ENCODE data around the gene CARMIL1. TPM values are rescaled to one million over a fixed set of nuclear protein-coding genes. Genes with fewer than 3 reads are reported as not detected.

CARMIL1 gene
- total RNA-seq, 1 donor from 2014 or later = 3.4 TPM

DNA sequence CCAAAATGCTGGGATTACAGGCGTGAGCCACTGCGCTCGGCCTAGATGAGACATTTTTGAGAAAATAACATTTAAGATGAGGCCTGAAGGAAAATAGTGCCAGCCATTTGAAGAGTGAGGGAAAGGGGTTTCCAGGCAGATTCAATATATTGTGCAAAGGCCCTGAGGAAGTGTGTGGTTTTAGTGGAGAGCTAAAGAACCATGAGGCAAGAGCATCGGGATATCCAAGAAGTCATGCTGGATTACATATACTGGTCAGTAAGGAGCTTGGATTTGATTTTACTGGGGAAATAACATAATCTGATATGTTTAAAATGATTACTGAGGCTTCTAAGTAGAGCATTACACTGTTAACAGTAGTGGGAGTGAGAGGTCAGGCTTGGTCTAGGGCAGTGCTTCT is 47.0 kb downstream of the CARMIL1 start:
- no peaks in the 10 kb centered on the region for H3K27me3 Mint-ChIP-seq
- H3K9me3 Mint-ChIP-seq = no peaks in the 10 kb centered on the region
- CTCF ChIA-PET = no interaction called here
- intact Hi-C loops (cut with micrococcal nuclease) = no loop called here
- DNase-seq (no peak), ATAC-seq (ENCODE audit: low read depth) (no peak)
- no peak overlapping the region for H3K4me3 Mint-ChIP-seq
- peaks cover 13% of the 10 kb centered on the region for H3K4me1 Mint-ChIP-seq
- TF ChIP-seq, protein P1, sequence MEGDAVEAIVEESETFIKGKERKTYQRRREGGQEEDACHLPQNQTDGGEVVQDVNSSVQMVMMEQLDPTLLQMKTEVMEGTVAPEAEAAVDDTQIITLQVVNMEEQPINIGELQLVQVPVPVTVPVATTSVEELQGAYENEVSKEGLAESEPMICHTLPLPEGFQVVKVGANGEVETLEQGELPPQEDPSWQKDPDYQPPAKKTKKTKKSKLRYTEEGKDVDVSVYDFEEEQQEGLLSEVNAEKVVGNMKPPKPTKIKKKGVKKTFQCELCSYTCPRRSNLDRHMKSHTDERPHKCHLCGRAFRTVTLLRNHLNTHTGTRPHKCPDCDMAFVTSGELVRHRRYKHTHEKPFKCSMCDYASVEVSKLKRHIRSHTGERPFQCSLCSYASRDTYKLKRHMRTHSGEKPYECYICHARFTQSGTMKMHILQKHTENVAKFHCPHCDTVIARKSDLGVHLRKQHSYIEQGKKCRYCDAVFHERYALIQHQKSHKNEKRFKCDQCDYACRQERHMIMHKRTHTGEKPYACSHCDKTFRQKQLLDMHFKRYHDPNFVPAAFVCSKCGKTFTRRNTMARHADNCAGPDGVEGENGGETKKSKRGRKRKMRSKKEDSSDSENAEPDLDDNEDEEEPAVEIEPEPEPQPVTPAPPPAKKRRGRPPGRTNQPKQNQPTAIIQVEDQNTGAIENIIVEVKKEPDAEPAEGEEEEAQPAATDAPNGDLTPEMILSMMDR (IDR thresholded peaks at IDR 0.05) = no peak
- H3K36me3 Mint-ChIP-seq (ENCODE audit: low read depth) = no peaks in the 10 kb centered on the region
- no peak overlapping the region for H3K27ac Mint-ChIP-seq
- POLR2A ChIA-PET = no interaction called here

DNA sequence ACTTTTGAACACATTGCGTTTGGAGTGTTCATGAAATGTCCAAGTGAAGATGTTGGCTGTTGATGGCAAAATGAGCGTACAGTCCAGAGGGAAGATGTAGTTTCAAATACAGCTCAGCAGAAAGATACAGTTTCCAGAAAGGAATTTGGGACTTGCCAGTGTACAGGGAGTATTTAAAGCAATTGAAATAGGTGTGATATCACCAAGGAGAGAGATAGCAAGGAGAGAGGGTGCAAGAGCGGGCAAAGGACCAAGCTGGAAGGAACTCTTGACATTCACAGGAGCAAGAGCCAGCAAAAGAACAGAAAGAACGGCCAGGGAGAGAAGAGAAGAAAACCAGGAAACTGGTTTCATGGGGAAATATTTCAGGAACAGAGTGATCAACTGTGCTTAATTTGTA is 47.8 kb downstream of the CARMIL1 start:
- H3K9me3 Mint-ChIP-seq = no peaks in the 10 kb centered on the region
- DNase-seq (no peak), ATAC-seq (ENCODE audit: low read depth) (no peak)
- H3K27ac Mint-ChIP-seq = no peak overlapping the region
- CTCF ChIA-PET = no interaction called here
- H3K27me3 Mint-ChIP-seq = no peaks in the 10 kb centered on the region
- H3K4me1 Mint-ChIP-seq = peaks cover 17% of the 10 kb centered on the region
- TF ChIP-seq, protein P1 (IDR thresholded peaks at IDR 0.05) = no peak
- intact Hi-C loops (cut with micrococcal nuclease) = no loop called here
- no peaks in the 10 kb centered on the region for H3K36me3 Mint-ChIP-seq (ENCODE audit: low read depth)
- H3K4me3 Mint-ChIP-seq = no peak overlapping the region
- POLR2A ChIA-PET = no interaction called here

DNA sequence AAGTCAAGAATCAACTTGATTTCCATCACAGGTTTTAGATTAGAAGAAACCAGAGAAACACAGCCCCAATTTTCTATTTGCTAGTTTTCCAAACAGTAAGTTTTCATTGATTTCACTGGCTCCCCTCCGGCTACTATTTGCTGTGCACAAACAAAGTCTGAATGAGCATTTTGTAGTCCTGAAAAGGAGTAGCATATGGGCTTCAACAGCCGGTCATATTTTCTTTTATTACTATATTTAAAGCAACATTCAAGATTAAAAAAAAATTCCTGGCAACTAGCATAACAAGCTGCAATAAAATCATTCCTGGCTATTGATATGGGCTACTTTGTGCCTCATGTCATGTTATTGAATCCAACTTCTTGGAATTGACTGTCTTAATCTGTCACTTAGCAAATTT is 48.3 kb downstream of the CARMIL1 start:
- Mint-ChIP-seq H3K4me3 (no peak overlapping the region), H3K4me1 (peaks cover 21% of the 10 kb centered on the region), H3K27me3 (no peaks in the 10 kb centered on the region), H3K27ac (no peak overlapping the region), H3K9me3 (no peaks in the 10 kb centered on the region), H3K36me3 (ENCODE audit: low read depth) (no peaks in the 10 kb centered on the region)
- CTCF ChIA-PET = interaction anchor here (0.6 kb wide), 1 partner anchor 173 kb away, joined by 3 read pairs; no protein-coding TSS in a partner anchor
- ATAC-seq (ENCODE audit: low read depth) (no peak), DNase-seq (no peak)
- intact Hi-C loops (cut with micrococcal nuclease) = no loop called here
- TF ChIP-seq, protein P1 (IDR thresholded peaks at IDR 0.05) = no peak
- POLR2A ChIA-PET = no interaction called here

DNA sequence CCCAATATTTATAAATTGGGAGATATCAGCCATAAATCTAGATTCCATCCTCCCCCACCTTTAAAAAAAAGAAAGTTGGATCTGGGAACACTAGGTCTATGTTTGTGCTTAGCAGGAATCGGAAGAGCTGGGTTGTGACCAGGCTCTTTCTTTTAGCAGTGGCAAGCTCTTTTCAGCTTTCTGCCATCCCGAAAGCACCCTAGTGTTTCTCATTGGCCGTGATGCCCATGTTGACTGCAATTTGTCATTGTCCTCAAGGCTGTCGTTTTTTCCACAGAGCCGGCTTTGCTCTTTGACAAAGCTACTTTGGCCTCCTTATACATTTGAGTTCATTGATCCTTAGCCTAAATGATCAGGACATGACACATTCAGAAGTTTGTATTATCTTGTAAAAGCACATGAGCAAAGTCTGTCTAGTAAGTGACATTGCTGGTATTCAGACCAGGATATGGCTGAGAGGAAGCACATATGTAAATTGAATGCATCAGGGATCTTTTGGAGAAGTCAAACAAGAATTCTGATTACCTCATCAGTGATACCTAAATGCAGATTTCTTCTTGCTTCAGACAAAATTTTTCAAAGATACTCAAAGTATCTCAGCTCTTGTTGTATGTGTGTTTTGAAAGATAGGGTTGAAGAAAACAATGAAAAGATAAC is 50.1 kb downstream of the CARMIL1 start:
- TF ChIP-seq, protein P1 (IDR thresholded peaks at IDR 0.05) = no peak
- ChIA-PET POLR2A (no interaction called here), CTCF (interaction anchor here (1.5 kb wide), 1 partner anchor 161 kb away, joined by 3 read pairs; no protein-coding TSS in a partner anchor)
- ATAC-seq (ENCODE audit: low read depth) = no peak
- H3K4me3 Mint-ChIP-seq = no peak overlapping the region
- H3K27me3 Mint-ChIP-seq = no peaks in the 10 kb centered on the region
- no peak for DNase-seq
- no peak overlapping the region for H3K27ac Mint-ChIP-seq
- H3K9me3 Mint-ChIP-seq = no peaks in the 10 kb centered on the region
- intact Hi-C loops (cut with micrococcal nuclease) = no loop called here
- H3K4me1 Mint-ChIP-seq = peaks cover 34% of the 10 kb centered on the region
- no peaks in the 10 kb centered on the region for H3K36me3 Mint-ChIP-seq (ENCODE audit: low read depth)

DNA sequence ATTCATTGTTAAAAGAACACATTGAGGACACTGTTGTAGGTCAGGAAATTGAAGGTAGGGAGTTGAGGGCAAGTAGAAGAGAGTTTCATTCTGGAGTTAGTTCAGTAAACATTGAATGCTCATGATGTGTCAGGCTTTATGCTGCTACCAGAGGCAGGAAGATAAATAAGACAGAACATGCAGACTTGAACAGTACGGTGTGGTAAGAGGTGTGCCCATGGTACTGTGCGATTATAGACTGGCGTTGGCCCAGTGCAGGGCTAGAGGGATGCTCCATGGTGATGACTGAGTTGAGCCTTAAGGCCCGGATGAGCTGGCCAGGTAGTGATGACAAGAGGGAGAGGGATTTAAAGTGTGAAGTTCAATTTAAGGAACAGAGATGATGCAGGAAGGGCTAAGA is 50.8 kb downstream of the CARMIL1 start:
- no peak overlapping the region for H3K27ac Mint-ChIP-seq
- POLR2A ChIA-PET = no interaction called here
- CTCF ChIA-PET = no interaction called here
- TF ChIP-seq, protein P1 (IDR thresholded peaks at IDR 0.05) = no peak
- no peaks in the 10 kb centered on the region for H3K9me3 Mint-ChIP-seq
- H3K4me1 Mint-ChIP-seq = peaks cover 40% of the 10 kb centered on the region
- intact Hi-C loops (cut with micrococcal nuclease) = no loop called here
- ATAC-seq (ENCODE audit: low read depth) (no peak), DNase-seq (no peak)
- H3K4me3 Mint-ChIP-seq = no peak overlapping the region
- H3K27me3 Mint-ChIP-seq = no peaks in the 10 kb centered on the region
- H3K36me3 Mint-ChIP-seq (ENCODE audit: low read depth) = no peaks in the 10 kb centered on the region
